Measurements from ENCODE around the gene BCL2A1.
"Not testable (repeated sequence)": the region's sequence is repeated elsewhere in the genome, so short reads cannot be mapped to it uniquely, and the experiment has no call there.

The BCL2A1 gene

DNA sequence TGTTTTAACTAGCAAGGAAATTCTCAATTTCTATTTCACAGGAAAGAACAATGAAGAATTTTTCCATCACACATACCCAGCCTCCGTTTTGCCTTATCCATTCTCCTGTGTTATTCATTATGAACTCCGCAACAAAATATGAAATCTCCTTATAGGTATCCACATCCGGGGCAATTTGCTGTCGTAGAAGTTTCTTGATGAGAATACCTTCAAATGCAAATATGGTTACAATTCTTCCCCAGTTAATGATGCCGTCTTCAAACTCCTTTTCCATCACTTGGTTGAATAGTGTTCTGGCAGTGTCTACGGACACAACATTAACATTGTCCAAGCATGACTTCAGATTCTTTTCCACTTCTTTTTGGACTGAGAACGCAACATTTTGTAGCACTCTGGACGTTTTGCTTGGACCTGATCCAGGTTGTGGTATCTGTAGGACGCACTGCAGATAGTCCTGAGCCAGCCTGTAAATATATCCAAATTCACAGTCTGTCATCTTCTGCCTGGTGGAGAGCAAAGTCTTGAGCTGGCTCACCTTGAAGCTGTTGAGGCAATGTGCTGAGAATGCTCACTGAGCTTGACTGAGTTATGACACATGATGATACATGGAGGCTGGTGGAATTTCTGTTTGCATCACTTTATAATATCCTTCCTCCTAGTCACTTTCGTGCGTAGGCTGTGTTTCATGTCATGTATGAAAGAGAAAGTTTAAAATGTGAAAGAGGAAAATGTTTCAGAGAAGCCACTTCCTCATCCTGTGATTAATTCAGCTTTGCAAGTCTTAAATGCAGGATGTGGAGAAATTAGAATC lies at the start of gene BCL2A1:
BCL2A1 (minus strand) TSS at position 573 of the 811 bp plus-strand sequence; CDS start at position 496, 77 bp downstream.
- DNase-seq = peak; percentile 92

GRCh38 chr15:80020731-80021130 lies 49.7 kb upstream of the BCL2A1 start:
- no peak for DNase-seq

DNA sequence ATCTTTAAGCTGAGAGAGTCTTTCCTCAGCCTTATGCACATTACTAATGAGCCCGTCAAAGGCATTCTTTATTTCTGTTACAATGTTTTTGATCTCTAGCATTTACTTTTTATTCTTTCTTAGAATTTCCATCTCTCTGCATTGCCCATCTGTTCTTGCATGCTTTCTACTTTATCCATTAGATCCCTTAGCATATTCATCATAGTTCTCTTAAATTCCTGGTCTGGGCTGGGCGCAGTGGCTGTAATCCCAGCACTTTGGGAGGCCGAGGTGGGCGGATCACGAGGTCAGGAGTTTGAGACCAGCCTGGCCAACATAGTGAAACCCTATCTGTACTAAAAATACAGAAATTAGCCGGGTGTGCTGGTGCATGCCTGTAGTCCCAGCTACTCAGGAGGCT lies 49.2 kb upstream of the BCL2A1 start:
- DNase-seq = not testable (repeated sequence)

DNA sequence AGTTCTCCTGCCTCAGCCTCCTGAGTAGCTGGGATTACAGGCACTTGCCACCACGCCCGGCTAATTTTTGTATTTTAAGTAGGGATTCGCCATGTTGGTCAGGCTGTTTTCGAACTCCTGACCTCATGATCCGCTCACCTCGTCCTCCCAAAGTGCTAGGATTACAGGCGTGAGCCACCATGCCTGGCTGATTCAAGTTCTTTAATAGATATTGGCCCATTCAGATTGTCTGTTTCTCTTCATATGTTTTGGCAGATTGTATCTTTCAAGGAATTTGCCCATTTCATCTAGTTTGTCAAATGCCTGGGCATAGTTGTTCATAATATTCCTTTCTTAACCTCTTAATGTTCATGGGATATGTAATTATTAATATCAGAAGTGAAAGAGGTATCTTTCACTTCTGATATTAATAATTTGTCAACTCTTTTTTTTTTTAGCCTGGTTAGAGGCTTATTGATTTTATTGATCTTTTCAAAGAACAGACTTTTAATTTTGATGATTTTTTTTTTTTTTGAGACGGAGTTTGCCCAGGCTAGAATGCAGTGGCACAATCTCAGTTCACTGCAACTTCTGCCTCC lies 48.3 kb upstream of the BCL2A1 start:
- DNase-seq = no peak

- not testable (repeated sequence) for DNase-seq
These were observed 46.1 kb upstream of the BCL2A1 start for GRCh38 chr15:80017139-80017538.

DNA sequence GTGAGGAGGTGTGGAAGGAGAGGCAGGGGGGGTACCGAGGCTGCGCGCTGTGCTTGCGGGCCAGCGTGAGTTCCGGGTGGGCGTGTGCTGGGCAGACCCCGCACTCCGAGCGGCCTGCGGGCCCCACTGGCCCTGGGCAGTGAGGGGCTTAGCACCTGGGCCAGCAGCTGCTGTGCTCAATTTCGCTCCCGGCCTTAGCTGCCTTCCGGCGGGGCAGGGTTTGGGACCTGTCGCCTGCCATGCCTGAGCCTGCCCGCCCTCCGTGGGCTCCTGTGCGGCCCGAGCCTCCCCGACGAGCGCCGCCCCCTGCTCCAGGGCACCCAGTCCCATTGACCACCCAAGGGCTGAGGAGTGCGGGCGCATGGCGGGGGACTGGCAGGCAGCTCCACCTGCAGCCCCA lies 45.5 kb upstream of the BCL2A1 start:
- DNase-seq = not testable (repeated sequence)

GRCh38 chr15:80015156-80015555 lies 44.2 kb upstream of the BCL2A1 start:
- peak; percentile 16 for DNase-seq

DNA sequence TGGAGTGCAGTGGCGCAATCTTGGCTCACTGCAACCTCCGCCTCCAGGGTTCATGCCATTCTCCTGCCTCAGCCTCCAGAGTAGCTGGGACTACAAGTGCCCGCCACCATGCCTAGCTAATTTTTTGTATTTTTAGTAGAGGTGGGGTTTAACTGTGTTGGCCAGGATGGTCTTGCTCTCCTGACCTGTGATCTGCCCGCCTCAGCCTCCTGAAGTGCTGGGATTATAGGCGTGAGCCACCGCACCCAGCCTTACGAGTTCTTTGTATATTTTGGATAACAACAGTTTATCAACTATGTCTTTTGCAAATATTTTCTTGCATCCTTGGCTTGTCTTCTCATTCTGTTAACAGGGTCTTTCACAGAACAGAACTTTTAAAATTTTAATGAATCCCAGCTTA lies 43.2 kb upstream of the BCL2A1 start:
- DNase-seq = not testable (repeated sequence)

- no peak for DNase-seq
These were observed 41.2 kb upstream of the BCL2A1 start for GRCh38 chr15:80012060-80012726.

GRCh38 chr15:80011596-80011995 lies 40.6 kb upstream of the BCL2A1 start:
- no peak for DNase-seq

DNA sequence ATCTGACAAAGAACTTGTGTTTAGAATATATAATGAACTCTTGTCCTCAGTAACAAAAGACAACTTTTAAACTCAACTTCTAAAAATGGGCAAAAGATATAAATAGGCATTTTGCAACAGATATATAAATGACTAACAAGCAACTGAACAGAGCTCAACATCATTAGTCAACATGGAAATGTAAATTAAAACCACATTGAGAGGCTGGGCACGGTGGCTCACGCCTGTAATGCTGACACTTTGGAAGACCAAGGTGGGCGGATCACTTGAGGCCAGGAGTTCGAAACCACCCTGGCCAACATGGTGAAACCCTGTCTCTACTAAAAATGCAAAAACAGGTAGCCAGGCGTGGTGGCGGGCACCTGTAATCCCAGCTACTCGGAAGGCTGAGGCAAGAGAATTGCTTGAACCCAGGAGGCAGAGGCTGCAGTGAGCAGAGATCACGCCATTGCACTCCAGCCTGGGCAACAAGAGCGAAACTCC lies 40.1 kb upstream of the BCL2A1 start:
- DNase-seq = peak; percentile 95

DNA sequence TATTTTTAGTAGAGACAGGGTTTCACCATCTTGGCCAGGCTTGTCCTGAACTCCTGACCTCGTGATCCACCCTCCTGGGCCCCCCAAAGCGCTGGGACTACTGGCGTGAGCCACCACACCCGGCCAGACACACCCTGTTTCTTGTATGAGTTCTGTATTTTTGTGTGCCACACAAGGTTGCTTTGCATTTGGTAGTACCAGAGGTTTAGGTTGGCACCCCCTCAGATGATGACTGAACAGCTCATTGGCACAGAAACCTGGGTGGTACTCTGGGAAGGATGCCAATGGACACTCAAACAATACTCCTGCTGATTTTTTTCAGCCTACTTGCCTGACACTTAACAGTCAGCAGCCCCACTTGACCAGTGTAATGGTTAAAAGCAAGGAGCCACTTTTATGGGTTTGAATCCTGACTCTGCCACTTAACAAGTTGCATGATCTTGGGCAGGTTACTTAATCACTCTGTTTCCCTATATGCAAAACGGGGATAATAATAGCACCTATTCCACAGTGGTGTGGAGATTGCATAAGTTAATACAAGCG lies 39.2 kb upstream of the BCL2A1 start:
- DNase-seq = peak; percentile 35

DNA sequence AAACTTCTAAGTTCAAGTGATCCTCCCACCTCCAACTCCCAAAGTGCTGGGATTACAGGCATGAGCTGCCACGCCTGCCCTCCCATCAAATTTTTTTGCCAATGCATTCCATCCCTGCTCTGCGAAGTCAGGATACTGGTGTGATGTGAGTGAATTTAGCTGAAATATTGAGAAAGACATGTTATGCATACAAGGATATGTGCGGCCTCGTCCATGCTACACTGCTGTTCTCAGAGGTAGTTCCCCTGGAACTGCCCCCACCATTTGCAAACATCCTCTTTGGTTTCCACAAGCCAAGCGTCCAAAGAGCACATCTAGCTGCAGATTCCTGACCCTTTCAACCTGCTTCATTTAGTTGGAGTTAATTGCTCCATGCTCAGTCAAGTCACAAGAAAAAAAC lies 36.5 kb upstream of the BCL2A1 start:
- DNase-seq = no peak

GRCh38 chr15:80006946-80007345 lies 36.0 kb upstream of the BCL2A1 start:
- no peak for DNase-seq

GRCh38 chr15:80003934-80004472 lies 33.0 kb upstream of the BCL2A1 start:
- no peak for DNase-seq

DNA sequence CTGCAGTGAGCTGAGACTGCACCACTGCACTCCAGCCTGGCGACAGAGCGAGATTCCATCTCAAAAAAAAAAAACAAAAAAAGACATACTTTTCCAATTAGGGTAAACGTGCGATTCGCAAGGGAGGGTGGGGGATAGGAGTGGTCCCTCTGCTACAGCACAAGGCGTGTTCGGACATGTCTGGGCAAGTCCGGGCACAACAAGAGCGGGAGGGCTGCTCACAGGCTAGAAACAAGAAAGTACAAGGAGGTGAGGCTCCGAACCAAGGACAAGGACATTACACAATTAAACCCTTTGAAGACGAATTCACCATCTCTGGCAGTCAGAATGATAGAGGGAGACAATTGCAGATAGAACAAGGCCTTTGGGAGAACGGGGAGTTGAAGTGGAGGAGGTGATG lies 32.2 kb upstream of the BCL2A1 start:
- DNase-seq = peak; percentile 47

DNA sequence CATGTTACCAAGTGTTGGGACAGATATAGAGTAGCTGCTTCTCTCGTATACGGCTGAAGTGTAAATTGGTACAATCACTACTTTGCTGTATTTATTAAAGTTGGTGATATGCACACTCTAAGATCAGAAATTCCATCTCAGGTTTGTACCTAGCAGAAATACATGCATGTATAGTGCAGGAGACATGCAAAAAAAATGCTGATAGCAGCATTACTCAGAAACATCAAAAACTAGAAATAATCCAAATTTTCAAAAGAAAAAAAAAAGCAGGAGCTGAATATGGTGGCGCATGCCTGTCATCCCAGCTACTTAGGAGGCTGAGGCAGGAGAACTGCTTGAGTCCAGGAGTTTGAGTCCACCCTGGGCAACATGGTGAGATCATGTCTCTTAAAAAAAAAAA lies 31.3 kb upstream of the BCL2A1 start:
- no peak for DNase-seq

DNA sequence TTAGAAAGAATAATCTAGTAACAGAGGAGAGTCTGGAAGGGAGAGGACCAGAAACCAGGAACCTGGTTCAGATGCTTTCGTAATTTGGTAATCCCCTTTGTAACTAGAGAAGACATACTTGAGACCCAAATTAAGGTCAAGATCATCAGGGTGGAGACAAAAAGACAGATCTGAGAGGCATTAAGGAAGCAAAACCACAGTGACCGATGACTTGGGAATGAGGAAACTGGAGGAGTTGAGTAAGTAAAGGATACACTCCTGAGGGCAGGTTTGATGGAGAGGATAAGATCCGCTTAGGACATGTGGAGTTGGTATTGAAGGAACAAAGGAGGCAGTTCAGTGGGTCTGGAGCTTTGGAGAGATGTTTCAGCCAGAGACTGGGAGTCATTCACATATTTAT lies 23.6 kb upstream of the BCL2A1 start:
- DNase-seq = peak; percentile 62

- no peak for DNase-seq
These were observed 20.8 kb upstream of the BCL2A1 start for GRCh38 chr15:79991826-79992225.

- DNase-seq = no peak
These were observed 20.0 kb upstream of the BCL2A1 start for GRCh38 chr15:79990997-79991334.

DNA sequence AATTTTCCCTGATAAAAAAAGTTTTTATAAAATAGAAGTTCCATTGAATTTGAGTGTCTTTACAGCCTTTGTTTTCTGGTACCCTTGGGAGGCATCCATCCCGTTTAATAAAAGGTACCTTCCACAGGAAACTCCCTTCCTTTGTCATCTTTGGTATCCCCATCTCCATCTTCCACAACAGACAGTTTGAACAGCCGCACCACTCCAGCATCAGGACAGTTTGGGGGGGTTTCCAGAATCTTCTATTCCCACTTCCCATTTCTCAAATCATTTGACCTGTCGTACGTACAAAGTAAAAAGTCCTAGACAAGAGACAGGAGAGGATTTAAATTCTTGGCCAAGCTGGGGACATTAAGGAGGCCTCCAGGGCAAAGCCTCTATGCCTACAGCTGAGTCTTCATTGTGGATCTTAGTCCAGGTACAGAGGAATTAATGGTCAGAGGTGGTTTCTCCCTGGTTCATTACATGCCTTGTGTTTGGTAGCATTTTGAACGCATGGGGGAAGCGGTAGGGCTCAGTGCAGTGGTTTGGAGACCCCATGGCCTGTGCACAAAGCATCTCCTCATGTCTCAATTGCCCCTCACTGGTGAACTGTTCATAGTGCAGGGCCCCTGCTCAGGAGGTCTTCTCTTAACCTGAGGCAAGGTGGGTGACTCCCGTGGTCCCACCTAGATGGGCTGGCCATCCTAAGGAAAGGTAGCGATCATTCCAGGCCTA lies 19.4 kb upstream of the BCL2A1 start:
- no peak for DNase-seq

DNA sequence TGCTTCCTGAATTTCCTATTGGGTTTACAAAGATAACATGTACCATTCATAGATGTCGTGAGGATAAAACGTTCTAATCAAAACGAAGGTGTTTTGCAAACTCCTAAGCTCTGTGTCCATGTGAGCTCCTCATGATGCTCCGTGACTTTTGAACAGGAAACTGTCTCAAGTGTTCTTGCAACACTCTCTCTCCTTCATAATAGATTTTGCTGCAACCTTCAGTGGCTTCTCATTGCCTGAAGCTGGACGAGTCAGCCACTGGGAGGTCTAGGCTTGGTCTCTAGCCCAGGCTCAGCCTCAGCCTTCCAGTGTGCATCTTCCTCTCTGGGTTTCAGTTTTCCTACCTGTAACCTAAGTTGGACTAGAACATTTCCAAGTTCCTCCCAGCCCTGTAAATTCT lies 18.7 kb upstream of the BCL2A1 start:
- no peak for DNase-seq

DNA sequence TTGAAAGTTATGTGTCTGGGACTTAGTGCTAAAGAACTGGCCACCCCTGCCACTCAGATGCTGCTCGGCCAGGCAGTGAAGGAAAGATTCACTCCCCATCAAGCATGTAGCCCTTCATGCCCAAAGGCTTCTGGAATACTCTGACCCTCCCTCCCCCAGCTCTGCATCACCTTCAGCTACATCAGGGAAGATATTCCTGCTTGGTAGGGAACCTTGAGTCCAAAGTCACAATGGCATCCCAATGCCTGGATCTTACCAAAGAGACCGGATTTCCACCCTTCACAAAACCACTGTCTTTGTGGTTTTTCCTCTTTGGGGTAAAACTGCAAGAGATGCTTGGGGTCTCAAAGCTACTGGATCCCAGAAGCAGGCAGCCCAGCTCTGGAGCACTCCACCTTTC lies 18.2 kb upstream of the BCL2A1 start:
- no peak for DNase-seq
